HG03571 (cell line): ENCODE results near the gene AKAP6.

ENCODE experiments used
- ATAC-seq: cut with Tn5 transposase; IDR thresholded peaks from one replicate; pipeline ENCODE4 v1.9.1; 2021; ENCODE audit not compliant: unreplicated experiment

The AKAP6 gene

DNA sequence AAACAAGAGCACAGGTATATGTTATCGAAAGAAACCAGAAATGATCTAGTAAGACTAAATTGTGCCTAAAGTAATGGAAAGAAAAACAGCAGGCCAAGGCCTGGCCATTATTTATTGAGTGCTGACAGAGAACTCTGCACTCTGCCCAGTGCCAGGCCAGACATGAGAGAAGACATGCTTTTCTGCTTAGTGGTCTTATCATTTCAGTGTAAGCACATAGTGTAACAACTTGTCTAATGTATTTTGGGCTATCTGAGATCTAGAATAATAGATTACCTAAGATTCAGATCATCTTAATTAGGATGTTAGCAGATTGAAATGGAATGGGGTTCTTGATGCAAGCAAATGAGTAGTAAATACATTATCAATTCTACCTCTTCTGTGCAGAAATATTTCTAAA, 278.3 kb downstream of the AKAP6 start:
- ATAC-seq = no peak

DNA sequence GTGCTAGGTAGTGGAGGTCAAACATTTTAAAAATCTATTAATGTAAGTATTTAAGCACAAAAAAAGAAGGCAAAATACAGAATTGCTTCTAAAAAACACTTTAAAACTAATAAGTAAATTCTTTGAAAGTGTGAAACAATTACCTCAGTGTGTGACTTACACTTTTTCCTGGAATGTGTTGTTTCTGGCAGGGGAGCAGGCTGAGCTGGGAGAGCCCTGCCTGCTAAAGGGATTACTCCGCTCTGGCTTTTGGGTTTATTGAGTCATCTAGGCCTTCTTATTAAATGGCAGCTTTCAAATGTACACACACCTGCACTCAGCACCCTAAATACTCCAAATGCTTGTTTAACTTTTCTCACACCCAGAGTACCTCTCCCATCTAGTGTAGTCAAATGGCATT, 279.8 kb downstream of the AKAP6 start:
- ATAC-seq = no peak

DNA sequence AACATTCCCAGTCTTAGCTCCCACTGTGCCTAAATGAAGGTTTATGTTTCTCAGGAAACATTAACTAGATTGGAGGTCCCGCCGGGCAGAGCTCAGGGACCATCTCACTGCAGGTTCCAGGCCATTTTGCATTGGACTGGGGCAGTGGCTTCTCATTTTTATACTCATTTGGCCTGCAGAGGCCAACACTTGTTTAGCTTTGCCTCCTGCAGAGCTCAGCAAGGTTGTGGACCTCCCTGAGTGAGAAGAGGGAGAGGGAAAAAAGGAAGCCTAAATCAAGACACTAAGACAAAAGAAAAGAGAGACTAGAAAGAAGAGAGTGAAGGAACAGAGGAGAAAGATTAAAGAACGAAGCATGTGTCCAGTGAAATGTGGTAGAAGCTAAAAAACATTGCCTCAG, 280.3 kb downstream of the AKAP6 start:
- no peak for ATAC-seq

DNA sequence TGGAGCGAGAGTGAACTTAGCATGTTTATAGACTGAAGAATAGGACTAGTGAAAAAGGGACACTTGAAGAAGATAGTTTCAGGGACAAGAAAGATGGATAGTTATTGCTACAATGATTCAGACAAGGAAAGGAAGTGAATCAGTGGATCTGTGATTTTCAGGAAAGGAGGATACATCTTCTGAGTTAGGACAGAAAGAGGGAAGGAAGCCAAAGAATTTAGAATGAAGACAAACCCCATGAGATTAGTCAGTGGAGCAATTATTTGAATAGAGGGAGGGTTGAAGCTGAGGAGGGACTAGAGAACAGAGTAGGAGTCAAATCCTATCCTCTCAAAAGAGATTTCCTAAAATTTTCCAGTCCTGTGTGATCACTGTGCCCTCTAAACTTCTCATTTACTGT, 282.7 kb downstream of the AKAP6 start:
- no peak for ATAC-seq

DNA sequence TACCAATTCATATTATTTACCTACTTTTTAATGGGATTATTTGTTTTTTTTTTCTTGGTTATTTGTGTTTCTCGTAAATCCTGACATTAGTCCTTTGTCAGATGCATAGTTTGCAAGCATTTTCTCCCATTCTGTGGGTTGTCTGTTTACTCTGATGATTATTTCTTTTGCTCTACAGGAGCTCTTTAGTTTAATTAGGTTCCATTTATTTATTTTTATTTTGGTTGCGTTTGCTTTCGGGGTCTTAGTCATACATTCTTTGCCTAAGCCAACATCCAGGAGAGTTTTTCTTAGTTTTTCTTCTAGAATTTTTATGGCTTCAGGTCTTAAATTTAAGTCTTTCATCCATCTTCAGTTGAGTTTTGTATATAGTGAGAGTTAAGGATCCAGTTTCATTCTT, 289.9 kb downstream of the AKAP6 start:
- ATAC-seq = no peak

GRCh38 chr14:32620303-32620702, 291.2 kb downstream of the AKAP6 start:
- no peak for ATAC-seq

DNA sequence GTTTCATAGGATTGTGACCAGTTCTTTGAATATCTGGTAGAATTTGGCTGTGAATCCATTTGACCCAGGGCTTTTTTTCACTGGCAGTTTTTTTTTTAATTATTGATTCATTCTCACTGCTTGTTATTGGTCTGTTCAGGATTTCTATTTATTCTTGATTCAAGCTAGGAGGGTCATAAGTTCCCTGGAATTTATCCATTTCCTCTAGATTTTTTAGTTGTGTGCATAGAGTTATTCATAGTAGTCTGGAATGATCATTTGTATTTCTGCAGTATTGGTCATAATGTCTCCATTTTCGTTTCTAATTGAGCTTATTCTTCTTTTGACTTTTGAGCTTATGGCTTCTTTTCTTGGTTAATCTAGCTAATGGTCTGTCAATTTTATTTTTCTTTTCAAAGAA, 291.6 kb downstream of the AKAP6 start:
- ATAC-seq = no peak

GRCh38 chr14:32621585-32621984, 292.5 kb downstream of the AKAP6 start:
- ATAC-seq = no peak

- ATAC-seq = no peak
Measured at GRCh38 chr14:32622742-32623141, 293.6 kb downstream of the AKAP6 start.

- no peak for ATAC-seq
Measured at GRCh38 chr14:32623300-32624093, 294.4 kb downstream of the AKAP6 start.

GRCh38 chr14:32625211-32625610, 296.1 kb downstream of the AKAP6 start:
- ATAC-seq = no peak

GRCh38 chr14:32627545-32628298, 298.6 kb downstream of the AKAP6 start:
- no peak for ATAC-seq

DNA sequence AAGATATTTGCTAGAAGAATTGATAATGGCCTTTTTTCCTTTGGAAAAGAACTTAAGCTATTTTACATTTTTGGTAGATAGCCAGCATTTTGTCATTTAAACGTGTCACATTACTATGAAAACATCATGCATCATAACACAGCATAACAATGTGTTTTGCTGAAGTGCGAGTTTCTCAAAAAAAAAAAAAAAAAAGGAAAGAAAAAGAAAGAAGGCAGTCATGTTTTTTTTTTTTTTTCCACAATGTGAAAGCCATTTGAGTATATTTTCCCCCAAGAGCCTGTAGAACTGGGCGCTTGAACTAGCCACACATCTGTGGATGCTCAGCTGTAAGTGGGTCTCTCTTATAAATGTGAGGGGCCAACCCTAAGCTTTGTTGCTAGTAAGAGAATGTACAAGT, 300.1 kb downstream of the AKAP6 start:
- no peak for ATAC-seq

- ATAC-seq = no peak
Measured at GRCh38 chr14:32630701-32631100, 301.6 kb downstream of the AKAP6 start.

DNA sequence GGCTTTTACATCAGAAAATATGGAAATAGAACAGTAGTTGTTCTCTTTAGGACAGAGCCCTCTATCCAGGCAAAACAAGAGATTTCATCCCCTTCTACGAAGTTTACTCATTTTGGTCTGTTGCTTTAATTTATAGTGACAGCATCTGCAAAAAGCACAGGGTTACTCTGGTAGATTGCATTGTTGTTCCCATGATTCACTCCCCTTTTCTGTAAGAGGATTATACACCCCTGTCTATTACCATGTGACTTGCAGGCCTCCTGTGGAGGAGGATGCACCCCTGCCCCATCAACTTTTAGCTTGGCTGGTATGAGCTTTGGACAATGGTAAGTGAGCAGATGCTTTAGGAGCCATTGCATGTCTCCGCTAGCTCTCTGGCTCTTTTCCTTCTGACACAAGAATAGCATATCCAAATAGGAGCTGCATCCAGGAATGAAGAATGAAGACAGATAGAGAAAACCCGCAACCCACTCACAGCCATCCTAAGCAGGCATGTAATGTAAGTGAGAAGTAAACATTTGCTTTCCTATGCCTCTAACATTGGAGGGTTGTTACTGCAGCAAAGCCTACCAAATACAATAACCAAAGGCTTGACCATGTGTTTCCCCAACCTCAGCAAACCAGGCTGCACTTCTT, 304.2 kb downstream of the AKAP6 start:
- ATAC-seq = no peak

DNA sequence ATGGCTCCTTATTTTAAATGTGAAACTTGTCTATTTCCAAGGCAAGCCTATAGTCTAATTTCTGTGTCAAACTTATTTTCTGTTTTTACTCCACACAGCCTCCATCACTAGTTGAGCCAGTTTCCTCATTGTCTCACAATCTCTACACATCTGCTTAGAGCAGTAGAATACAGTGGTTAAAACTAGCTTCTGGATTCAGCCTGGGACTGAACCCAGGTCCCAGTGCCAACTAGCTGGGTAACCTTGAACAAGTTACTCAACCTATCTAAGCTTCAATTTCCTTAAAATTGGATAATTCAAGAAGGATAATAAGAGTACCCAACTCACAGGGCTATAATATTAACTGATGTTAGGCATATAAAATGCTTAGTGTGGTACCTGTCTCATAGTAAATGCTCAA, 304.8 kb downstream of the AKAP6 start:
- ATAC-seq = no peak

DNA sequence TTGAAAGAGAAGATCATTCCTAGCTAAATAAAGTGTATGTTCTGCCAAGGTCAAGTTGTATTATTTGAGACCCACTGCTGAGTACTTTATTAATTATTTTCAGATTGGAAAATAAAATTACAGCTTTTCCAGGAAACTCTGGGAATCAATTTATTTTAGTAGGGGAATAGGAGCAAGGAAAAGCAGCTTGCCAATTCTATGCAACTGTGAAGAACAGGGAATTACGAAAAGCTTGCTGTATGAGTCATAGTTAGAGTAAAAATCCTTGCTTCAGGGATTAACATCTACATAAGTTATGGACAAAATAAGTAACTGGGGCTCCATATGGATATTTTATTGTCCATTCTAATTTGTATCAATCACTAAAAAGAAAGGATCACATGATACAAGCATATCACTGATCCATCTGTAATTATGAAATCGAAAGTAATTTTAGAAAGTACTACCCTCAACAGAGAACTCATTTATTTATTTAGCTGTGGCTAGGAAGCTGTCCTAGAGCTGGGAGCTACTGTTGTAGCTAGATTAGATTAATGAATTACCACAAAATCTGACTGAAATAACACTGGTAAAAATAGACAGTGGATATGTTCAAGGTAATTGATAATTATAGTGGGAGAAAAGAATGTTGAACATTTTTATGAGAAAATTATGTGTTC, 306.1 kb downstream of the AKAP6 start:
- ATAC-seq = no peak

DNA sequence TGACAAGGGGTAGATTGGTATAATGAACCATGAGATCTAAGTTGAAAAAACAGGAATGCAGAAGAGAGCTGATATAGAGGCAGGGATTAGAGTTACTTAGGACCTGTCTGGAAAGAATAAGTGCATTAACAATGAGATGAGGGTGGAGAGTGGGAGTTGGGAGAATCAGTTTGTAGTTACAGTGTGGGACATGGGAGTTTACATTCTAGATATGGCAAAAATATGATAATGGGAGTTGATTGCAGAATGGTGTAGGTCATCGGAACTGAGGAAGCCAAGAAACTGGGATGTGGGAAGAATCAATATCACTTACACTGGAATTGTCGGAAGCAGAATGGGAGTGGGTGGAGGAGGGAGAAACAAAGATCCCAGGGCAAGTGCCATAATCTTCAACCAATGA, 308.5 kb downstream of the AKAP6 start:
- no peak for ATAC-seq

- ATAC-seq = no peak
Measured at GRCh38 chr14:32639208-32639607, 310.1 kb downstream of the AKAP6 start.

DNA sequence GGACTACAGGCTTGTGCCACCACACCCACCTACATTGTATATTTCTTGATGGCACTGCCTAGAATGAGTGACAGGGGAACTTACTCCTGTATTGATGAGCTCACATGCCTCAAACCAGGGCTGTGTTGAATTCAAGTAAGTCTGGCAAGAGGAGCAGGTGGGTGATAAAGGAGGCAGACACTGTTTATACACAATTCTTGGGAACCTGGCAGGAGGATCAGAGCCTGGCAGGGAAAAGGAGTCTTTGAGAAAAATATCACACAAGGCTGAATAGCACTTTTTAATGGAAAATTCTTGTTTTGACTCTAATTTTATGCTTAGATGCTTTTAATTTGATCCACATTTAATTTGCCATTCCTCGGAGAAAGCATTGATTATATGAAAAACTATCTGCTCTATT, 316.5 kb downstream of the AKAP6 start:
- ATAC-seq = no peak

DNA sequence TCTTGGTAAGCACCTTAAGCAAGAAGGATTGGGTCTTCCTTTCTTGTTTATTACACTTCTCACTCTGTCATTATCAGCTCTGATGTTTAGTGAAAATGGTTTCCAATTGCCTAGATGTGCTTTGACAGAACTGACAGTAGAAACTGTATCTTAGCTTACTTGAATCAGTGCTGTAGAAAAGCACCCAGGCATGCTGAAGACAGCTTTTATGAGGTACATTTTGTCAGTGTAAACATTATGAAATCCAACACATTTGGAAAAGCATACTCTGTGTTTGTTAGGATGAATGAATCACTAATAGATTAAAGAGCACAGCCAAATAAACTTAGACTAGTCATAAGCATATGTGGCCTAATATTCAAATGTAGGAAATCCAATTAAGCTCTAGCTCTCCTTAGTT, 319.3 kb downstream of the AKAP6 start:
- no peak for ATAC-seq

- no peak for ATAC-seq
Measured at GRCh38 chr14:32650030-32650429, 320.9 kb downstream of the AKAP6 start.
